ENCODE data around the gene DCAF11.

GRCh38 chr14:24149302-24149969 lies 34.9 kb downstream of the DCAF11 start:
- TF ChIP-seq, protein P1, sequence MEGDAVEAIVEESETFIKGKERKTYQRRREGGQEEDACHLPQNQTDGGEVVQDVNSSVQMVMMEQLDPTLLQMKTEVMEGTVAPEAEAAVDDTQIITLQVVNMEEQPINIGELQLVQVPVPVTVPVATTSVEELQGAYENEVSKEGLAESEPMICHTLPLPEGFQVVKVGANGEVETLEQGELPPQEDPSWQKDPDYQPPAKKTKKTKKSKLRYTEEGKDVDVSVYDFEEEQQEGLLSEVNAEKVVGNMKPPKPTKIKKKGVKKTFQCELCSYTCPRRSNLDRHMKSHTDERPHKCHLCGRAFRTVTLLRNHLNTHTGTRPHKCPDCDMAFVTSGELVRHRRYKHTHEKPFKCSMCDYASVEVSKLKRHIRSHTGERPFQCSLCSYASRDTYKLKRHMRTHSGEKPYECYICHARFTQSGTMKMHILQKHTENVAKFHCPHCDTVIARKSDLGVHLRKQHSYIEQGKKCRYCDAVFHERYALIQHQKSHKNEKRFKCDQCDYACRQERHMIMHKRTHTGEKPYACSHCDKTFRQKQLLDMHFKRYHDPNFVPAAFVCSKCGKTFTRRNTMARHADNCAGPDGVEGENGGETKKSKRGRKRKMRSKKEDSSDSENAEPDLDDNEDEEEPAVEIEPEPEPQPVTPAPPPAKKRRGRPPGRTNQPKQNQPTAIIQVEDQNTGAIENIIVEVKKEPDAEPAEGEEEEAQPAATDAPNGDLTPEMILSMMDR (IDR thresholded peaks at IDR 0.05; ENCODE audit: control extremely low read depth in 1 of 3, insufficient read depth in 1 of 3, low read depth in 1 of 3, low read length in 3 of 3), result no peak
- TF ChIP-seq EZH2 (IDR thresholded peaks at IDR 0.05; ENCODE audit: low read depth, low read length, severe bottlenecking) (no peak), MAX (IDR thresholded peaks at IDR 0.05) (no peak), TCF12 (IDR thresholded peaks at IDR 0.05; ENCODE audit: low read depth, low read length) (no peak), RAD21 (IDR thresholded peaks at IDR 0.05 in 1 of 2, conservative IDR thresholded peaks at IDR 0.05 in 1 of 2; ENCODE audit: low read depth in 2 of 2, low read length in 2 of 2) (no peak), RNF2 (IDR thresholded peaks at IDR 0.05; ENCODE audit: borderline replicate concordance, low read depth, low read length, missing control alignments, poor library complexity, severe bottlenecking) (no peak), SRF (IDR thresholded peaks at IDR 0.05; ENCODE audit: low read depth, low read length) (no peak), HDAC2 (IDR thresholded peaks at IDR 0.05; ENCODE audit: borderline replicate concordance in 1 of 2, low read depth in 2 of 2, low read length in 2 of 2) (no peak), EGR1 (IDR thresholded peaks at IDR 0.05; ENCODE audit: borderline replicate concordance, low read depth, low read length) (no peak), SUZ12 (IDR thresholded peaks at IDR 0.05; ENCODE audit: low read length) (no peak), HDAC6 (IDR thresholded peaks at IDR 0.05; ENCODE audit: low read depth, low read length) (no peak)

Measured in H1 (cell line).